Stimulated activated CD8-positive, alpha-beta memory T cell treated with anti-CD3 and anti-CD28 coated beads, Interleukin-12 subunit alpha, Interleukin-12 subunit beta, amount 100 ng/mL, for 24 hours (primary cell): ENCODE results near the gene IL1RAPL2.
A peak's percentile ranks its signal among the peaks of the same experiment; 100 is the strongest.
"Not testable (repeated sequence)": the region's sequence is repeated elsewhere in the genome, so short reads cannot be mapped to it uniquely, and the experiment has no call there.

Experiments
- DNase-seq: peaks from one replicate; pipeline ENCODE4 v3.0.0-alpha.2; 2020; ENCODE audit errors: extremely low read depth

The IL1RAPL2 gene

GRCh38 chrX:104854188-104854587, 288.2 kb downstream of the IL1RAPL2 start:
- no peak for DNase-seq

DNA sequence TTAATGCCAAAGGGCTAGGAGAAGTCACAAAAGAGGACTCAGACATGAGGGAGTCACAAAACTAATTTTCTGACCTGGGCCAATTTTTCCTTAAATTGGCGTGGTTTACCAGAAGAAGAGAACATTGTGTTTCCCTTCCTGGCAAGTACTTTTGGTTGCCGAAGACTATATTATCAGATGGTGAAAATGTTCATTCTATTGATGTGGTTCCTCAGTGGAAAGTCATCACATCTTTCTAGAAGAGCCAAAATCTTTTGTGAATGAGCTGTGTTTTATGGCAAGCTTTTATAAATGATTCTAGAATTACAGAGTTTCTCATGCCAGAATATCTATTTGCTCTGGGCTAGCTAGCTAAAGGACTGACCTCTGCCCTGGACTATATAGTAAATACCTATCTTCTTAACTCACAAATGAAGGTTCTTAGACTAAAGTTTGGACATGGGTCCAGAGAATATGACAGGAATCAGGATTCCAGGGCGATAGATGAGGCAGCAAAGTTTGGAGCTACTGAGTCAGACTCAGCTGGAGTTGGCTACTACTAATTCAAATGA, 288.9 kb downstream of the IL1RAPL2 start:
- DNase-seq, result no peak

GRCh38 chrX:104863466-104863865, 297.5 kb downstream of the IL1RAPL2 start:
- no peak for DNase-seq

DNA sequence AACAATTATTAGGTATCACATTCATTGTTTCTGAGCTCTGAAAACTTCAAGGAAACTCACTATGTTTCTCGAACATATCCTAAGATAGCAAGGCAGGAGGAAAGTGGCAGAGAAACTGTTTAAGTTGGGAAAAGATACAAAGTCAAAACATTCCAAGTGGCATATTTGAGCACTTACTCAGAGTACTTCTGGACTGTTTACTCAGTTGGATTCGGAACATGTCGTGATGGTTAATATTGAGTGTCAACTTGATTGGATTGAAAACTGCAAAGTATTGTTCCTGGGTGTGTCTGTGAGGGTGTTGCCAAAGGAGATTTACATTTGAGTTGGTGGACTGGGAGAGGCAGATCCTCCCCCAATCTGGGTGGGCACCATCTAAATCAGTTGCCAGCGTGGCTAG, 298.3 kb downstream of the IL1RAPL2 start:
- DNase-seq, result no peak

GRCh38 chrX:104877504-104877903, 311.5 kb downstream of the IL1RAPL2 start:
- DNase-seq, result no peak

- no peak for DNase-seq
These were observed 336.1 kb downstream of the IL1RAPL2 start for GRCh38 chrX:104902070-104902469.

- not testable (repeated sequence) for DNase-seq
These were observed 343.7 kb downstream of the IL1RAPL2 start for GRCh38 chrX:104909694-104910093.

- DNase-seq, result no peak
These were observed 347.3 kb downstream of the IL1RAPL2 start for GRCh38 chrX:104913348-104913747.

GRCh38 chrX:104914686-104915085, 348.7 kb downstream of the IL1RAPL2 start:
- DNase-seq, result not testable (repeated sequence)

- DNase-seq, result no peak
These were observed 352.1 kb downstream of the IL1RAPL2 start for GRCh38 chrX:104918122-104918521.

DNA sequence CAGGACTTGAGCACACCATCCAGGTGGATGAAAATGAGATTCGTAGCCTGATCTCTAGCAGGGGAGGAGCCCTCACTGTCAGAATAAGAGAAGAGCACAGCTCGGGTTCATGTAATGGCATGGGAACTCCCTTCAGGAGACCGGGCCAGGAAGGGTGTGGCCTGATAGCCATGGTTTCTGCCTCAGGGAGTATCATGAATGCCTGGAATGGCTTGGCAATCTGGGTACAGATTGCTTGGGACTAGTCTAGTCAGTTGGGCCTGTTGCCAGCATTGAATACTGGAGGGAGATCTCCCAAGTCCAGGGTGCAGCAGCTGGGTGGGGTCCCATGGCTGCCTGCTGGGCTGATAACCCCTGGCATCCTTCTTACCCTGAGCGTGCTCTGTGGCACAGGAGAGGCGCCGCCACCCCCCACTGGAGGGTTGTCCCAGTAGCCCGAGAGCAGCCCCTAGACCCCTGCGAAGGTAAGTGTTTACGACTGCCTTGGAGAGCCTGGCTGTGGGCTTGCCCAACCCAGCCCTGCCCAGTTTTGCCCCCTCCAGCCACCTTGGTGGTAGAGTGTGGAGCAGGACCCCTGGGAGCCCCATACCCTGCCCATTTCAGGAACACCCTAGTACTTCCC, 355.7 kb downstream of the IL1RAPL2 start:
- no peak for DNase-seq

DNA sequence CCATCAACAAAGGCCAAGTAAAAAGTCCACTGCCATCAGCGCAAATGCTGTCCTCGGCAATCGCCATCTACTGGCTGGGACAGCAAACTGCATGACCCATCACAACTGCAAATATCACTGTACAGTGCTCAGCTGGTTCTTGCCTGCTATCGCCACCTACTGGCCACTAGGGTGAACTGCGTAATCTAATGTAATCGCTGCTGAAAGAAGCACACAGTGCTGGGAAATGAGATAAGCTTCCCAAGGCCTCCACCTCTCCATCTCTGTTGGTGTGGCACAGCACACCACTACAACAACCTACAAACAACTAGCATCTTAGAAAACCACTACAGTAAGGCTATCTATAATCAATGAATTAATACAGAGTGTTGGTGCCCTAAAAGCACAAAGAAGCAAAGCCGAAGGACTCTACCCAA, 356.2 kb downstream of the IL1RAPL2 start:
- peak; percentile 12 for DNase-seq

- no peak for DNase-seq
These were observed 363.3 kb downstream of the IL1RAPL2 start for GRCh38 chrX:104929324-104929723.

- no peak for DNase-seq
These were observed 369.6 kb downstream of the IL1RAPL2 start for GRCh38 chrX:104935581-104935980.

DNA sequence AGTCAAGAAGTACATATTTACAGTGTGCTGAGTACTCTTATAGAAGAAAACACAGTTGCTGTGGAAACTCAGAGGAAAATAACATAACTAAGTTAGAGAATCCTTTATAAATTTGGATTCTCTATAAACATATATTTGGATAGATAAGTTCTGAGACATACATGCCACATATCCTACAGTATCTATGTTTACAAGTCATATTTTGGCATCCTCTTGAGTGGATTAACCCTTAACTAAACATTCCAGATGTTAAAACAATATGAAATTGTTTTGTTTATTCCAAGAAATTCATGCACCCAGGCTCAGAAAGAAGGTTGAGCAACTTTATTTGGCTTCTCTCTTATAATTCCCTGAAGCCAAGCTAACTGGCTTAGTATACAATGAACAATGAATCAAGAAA, 387.3 kb downstream of the IL1RAPL2 start:
- no peak for DNase-seq

DNA sequence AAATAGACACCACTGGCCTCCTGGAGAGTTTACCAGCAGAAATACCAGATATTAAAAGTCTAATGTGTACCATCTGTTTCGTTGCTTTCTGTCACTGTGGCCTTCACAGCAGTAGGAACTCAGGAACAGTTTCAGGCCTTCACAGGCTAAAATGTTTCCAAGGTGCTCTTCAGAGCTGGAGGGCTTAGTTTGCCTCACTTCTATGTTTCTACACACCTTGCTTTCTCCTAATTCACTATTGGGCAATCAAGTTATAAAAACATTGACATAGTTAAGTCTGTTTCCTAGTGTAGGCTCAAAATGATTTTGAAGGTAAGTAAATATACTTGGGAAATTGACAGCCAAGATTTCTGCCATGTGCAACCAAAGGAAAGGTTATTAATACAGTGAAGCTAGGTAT, 395.9 kb downstream of the IL1RAPL2 start:
- no peak for DNase-seq

GRCh38 chrX:104968241-104968640, 402.2 kb downstream of the IL1RAPL2 start:
- DNase-seq, result no peak

GRCh38 chrX:104972737-104973136, 406.7 kb downstream of the IL1RAPL2 start:
- DNase-seq, result no peak

DNA sequence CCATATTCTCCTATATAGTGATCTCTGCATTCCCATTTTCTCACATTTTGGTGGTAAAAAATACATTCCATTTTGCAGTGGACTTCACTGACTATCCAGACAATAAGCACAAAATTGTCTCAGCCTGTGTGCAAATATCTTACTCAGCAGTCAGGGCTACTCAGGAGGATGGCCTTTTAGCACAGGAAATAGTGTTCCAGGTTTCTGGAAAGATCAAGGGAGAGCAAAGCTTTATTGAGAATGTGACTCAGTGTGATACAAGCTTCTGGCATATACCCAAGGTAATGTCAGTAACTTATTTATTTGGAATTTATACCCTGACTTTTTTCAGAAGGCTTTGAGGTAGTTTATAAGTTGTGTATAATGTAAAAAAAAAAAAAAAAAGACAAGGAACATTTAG, 421.1 kb downstream of the IL1RAPL2 start:
- no peak for DNase-seq

GRCh38 chrX:104988038-104988437, 422.0 kb downstream of the IL1RAPL2 start:
- no peak for DNase-seq

DNA sequence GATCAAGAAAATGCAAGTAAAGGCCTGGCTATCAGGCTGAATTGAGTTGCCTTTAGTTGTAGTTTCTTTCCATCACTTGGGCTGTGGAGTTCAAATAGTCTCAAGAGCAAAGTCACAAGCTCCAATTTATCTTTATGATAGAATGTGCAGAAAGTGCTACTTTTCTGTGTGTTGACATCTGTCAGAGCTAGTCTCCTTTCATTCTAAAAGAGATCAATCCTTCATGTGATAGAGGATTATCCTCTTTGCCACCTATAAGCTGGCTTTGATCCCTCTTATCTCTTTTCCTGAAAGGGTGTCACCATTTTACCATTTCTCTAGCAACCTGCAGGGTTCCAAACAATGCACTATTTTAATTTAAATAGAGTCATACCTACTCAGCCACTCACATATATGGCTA, 429.5 kb downstream of the IL1RAPL2 start:
- DNase-seq, result no peak

DNA sequence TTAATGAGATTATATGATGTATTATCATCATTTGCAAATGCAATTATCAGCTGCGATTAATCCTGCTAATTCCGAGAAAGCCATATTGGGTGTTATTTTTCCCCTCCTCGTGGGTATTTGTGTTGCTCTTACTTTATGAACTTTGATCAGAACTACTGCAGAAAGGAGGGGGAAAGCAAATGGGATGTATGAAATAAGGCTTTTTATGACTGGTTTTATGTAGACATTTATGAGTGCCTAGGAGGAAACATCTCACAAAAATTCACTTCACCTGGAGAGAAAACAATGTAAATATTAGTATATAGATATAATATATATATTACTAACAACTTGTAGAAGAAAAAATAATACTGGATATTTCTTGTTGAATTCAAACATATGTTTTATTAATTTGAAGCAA, 440.1 kb downstream of the IL1RAPL2 start:
- DNase-seq, result no peak

DNA sequence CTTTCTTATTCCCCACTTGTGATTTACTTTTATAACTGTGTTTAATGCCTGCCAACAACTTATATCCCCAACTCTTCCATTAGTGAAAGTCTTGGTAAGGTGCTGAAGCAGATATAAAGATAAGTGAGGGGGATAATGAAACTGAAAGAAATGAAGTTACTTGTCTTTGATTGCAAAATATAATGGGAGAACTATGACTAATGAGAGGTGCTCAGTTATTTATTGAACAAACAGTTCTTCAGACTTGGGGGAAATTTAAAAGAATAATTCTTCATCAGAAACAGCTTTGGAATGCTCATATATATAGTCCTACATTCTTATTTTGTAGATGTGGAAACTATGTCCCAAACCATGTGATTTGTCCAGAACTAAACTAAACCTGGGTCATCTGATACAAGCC, 441.0 kb downstream of the IL1RAPL2 start:
- no peak for DNase-seq

DNA sequence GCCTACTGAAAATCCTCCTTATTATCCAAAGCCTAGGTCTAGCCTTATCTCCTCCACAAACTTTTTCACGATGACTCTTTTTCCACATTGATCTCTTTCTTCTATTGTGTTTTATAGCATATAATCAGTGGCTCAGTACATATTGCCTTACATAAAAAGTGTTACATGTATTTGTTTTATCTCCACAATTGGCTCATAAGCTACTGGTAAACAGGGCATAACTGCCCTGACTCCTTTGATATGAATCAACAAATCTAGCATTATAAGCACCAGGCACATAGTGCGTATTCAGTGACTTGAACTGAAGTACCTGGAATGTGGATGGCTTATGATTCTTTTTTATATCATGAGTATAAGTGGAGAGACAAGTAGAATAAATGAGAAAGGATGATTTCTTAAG, 447.7 kb downstream of the IL1RAPL2 start:
- DNase-seq, result no peak
